Prostate gland (tissue), 2 donors: ENCODE results near the gene FAM200A.

Experiments
- POLR2A ChIP-seq: fragments of 450-650 bp; IDR thresholded peaks from one replicate; pipeline ENCODE4 v1.6.1; 2016; ENCODE audit warnings: antibody characterized with exemption, mild to moderate bottlenecking
- TF ChIP-seq, protein P1 (sequence below), 4 experiments: fragments of 200-600 bp in 2 of 4; fragments of 450-650 bp in 2 of 4; sonication (generic) in 2 of 4; IDR thresholded peaks; 1 replicate in 3 of 4; 2 replicates in 1 of 4; pipeline ENCODE4 v1.5.1; 2016 to 2019; ENCODE audit warnings: antibody characterized with exemption in 4 of 4, mild to moderate bottlenecking in 2 of 4, moderate library complexity in 2 of 4

DNA sequence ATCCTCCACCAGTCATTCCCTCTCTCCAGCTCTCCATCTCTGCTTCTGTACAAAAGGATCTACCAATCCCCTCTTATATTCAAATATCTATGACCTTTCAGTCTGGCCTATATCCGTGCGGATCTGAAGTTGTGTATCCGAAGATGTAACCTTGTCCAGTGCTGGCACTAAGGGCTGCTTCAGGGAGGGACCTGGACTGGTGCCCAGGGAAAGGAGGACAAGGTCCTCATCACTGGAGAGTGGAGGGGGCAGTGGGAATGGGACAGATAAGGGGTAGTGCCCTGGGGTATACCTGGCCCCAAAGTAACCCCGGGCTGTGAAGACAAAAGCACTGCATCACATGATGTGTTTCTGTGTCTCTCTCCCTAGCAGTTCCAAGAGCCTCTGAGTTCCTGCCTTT, 47.9 kb upstream of the FAM200A start:
- TF ChIP-seq, protein P1, sequence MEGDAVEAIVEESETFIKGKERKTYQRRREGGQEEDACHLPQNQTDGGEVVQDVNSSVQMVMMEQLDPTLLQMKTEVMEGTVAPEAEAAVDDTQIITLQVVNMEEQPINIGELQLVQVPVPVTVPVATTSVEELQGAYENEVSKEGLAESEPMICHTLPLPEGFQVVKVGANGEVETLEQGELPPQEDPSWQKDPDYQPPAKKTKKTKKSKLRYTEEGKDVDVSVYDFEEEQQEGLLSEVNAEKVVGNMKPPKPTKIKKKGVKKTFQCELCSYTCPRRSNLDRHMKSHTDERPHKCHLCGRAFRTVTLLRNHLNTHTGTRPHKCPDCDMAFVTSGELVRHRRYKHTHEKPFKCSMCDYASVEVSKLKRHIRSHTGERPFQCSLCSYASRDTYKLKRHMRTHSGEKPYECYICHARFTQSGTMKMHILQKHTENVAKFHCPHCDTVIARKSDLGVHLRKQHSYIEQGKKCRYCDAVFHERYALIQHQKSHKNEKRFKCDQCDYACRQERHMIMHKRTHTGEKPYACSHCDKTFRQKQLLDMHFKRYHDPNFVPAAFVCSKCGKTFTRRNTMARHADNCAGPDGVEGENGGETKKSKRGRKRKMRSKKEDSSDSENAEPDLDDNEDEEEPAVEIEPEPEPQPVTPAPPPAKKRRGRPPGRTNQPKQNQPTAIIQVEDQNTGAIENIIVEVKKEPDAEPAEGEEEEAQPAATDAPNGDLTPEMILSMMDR (IDR thresholded peaks at IDR 0.05): no peak
- TF ChIP-seq POLR2A: no peak
